A549 (cell line): Measurements from ENCODE around the gene LLGL2.

Experiments used
- CTCF ChIP-seq: fragments of >200 bp; sonication (Bioruptor Twin); formaldehyde crosslinking; IDR thresholded peaks from 3 replicates; pipeline ENCODE4 v1.5.1; 2016
- ESRRA ChIP-seq: fragments of 150-350 bp; IDR thresholded peaks from 2 replicates; pipeline ENCODE4 v1.6.1; 2014; ENCODE audit warnings: mild to moderate bottlenecking, low read length, borderline replicate concordance
- GATA3 ChIP-seq: IDR thresholded peaks from 2 replicates; pipeline ENCODE4 v1.6.1; 2012; ENCODE audit warnings: borderline replicate concordance
- JUN ChIP-seq, 2 experiments: fragments of >200 bp; sonication (Bioruptor Twin); formaldehyde crosslinking; IDR thresholded peaks; 2 replicates in 1 of 2; 3 replicates in 1 of 2; pipeline ENCODE4 v1.6.1; 2016 to 2017
- MAX ChIP-seq: IDR thresholded peaks from 2 replicates; pipeline ENCODE4 v1.6.1; 2012
- PHF8 ChIP-seq: fragments of 200-600 bp; sonication (generic); IDR thresholded peaks from 2 replicates; pipeline ENCODE4 v1.6.1; 2016; ENCODE audit warnings: low read depth, mild to moderate bottlenecking, antibody characterized with exemption, moderate library complexity, borderline replicate concordance
- POLR2A ChIP-seq: IDR thresholded peaks from 2 replicates; pipeline ENCODE4 v1.6.1; 2012; ENCODE audit warnings: mild to moderate bottlenecking, low read length
- RAD21 ChIP-seq, 2 experiments: fragments of >200 bp in 1 of 2; sonication (Bioruptor Twin) in 1 of 2; formaldehyde crosslinking in 1 of 2; IDR thresholded peaks in 1 of 2; conservative IDR thresholded peaks in 1 of 2; 2 replicates in 1 of 2; 3 replicates in 1 of 2; pipeline ENCODE4 v1.6.1; 2012 to 2018; ENCODE audit warnings: inconsistent platforms in 1 of 2
- SMC3 ChIP-seq: fragments of >200 bp; sonication (Bioruptor Twin); formaldehyde crosslinking; IDR thresholded peaks from 3 replicates; pipeline ENCODE4 v1.6.1; 2018; ENCODE audit warnings: inconsistent platforms
- SREBF2 ChIP-seq: fragments of 450-650 bp; IDR thresholded peaks from 2 replicates; pipeline ENCODE4 v1.6.1; 2014; ENCODE audit warnings: mild to moderate bottlenecking, moderate library complexity
- USF2 ChIP-seq: fragments of 450-650 bp; IDR thresholded peaks from 2 replicates; pipeline ENCODE4 v1.6.1; 2014; ENCODE audit warnings: antibody characterized with exemption

GRCh38 chr17:75575728-75576127, 50.2 kb downstream of the LLGL2 start:
- no peak for TF ChIP-seq CTCF
- TF ChIP-seq POLR2A: no peak
- TF ChIP-seq MAX: no peak
- TF ChIP-seq USF2: no peak
- TF ChIP-seq SREBF2: no peak
- TF ChIP-seq SMC3: no peak
- no peak for TF ChIP-seq GATA3
- no peak for TF ChIP-seq ESRRA
- no peak for TF ChIP-seq RAD21 (conservative IDR thresholded peaks at IDR 0.05 in 1 of 2, IDR thresholded peaks at IDR 0.05 in 1 of 2)
- TF ChIP-seq JUN (IDR thresholded peaks at IDR 0.05): no peak
- TF ChIP-seq PHF8: no peak
